ENCODE results near the gene LHX6. TPM values are rescaled to one million over a fixed set of nuclear protein-coding genes. Genes with fewer than 3 reads are reported as not detected.

LHX6 gene
- total RNA-seq, 1 donor from 2014 or later = 6.0 TPM

GRCh38 chr9:122228191-122228567 lies 578 bp downstream of the LHX6 start:
- H3K4me1 Mint-ChIP-seq (ENCODE audit: unreplicated experiment) = peaks cover 24% of the 10 kb centered on the region
- H3K4me3 Mint-ChIP-seq (ENCODE audit: unreplicated experiment) = peak overlapping the region; percentile 42
- H3K27me3 Mint-ChIP-seq (ENCODE audit: unreplicated experiment) = peaks cover 24% of the 10 kb centered on the region
- H3K27ac Mint-ChIP-seq (ENCODE audit: unreplicated experiment) = no peak overlapping the region
- DNase-seq (ENCODE audit: low spot score) = no peak
- peaks cover 4% of the 10 kb centered on the region for H3K9me3 Mint-ChIP-seq (ENCODE audit: unreplicated experiment)
- H3K36me3 Mint-ChIP-seq (ENCODE audit: low read depth, unreplicated experiment) = peaks cover 14% of the 10 kb centered on the region
- TF ChIP-seq CTCF (IDR thresholded peaks at IDR 0.05; ENCODE audit: unreplicated experiment) = no peak

GRCh38 chr9:122227575-122227900 lies 1.2 kb downstream of the LHX6 start:
- Mint-ChIP-seq H3K4me3 (ENCODE audit: unreplicated experiment) (peak overlapping the region; percentile 91), H3K9me3 (ENCODE audit: unreplicated experiment) (peaks cover 4% of the 10 kb centered on the region), H3K27ac (ENCODE audit: unreplicated experiment) (peak overlapping the region; percentile 72), H3K27me3 (ENCODE audit: unreplicated experiment) (peaks cover 25% of the 10 kb centered on the region), H3K36me3 (ENCODE audit: low read depth, unreplicated experiment) (peaks cover 14% of the 10 kb centered on the region), H3K4me1 (ENCODE audit: unreplicated experiment) (peaks cover 29% of the 10 kb centered on the region)
- no peak for DNase-seq (ENCODE audit: low spot score)
- no peak for TF ChIP-seq CTCF (IDR thresholded peaks at IDR 0.05; ENCODE audit: unreplicated experiment)

- peaks cover 4% of the 10 kb centered on the region for H3K9me3 Mint-ChIP-seq (ENCODE audit: unreplicated experiment)
- peak overlapping the region; percentile 39 for H3K27ac Mint-ChIP-seq (ENCODE audit: unreplicated experiment)
- peaks cover 29% of the 10 kb centered on the region for H3K27me3 Mint-ChIP-seq (ENCODE audit: unreplicated experiment)
- peak overlapping the region; percentile 91 for H3K4me3 Mint-ChIP-seq (ENCODE audit: unreplicated experiment)
- peaks cover 34% of the 10 kb centered on the region for H3K4me1 Mint-ChIP-seq (ENCODE audit: unreplicated experiment)
- H3K36me3 Mint-ChIP-seq (ENCODE audit: low read depth, unreplicated experiment) = peaks cover 14% of the 10 kb centered on the region
- DNase-seq (ENCODE audit: low spot score) = no peak
- no peak for TF ChIP-seq CTCF (IDR thresholded peaks at IDR 0.05; ENCODE audit: unreplicated experiment)
Measured at GRCh38 chr9:122226758-122227574, 1.8 kb downstream of the LHX6 start.

- Mint-ChIP-seq H3K9me3 (ENCODE audit: unreplicated experiment) (peaks cover 4% of the 10 kb centered on the region), H3K4me3 (ENCODE audit: unreplicated experiment) (peak overlapping the region; percentile 85)
Measured at GRCh38 chr9:122226142-122226757, 2.5 kb downstream of the LHX6 start.

More at GRCh38 chr9:122226142-122226757, 2.5 kb downstream of the LHX6 start:
- no peak for TF ChIP-seq CTCF (IDR thresholded peaks at IDR 0.05; ENCODE audit: unreplicated experiment)
- peaks cover 14% of the 10 kb centered on the region for H3K36me3 Mint-ChIP-seq (ENCODE audit: low read depth, unreplicated experiment)
- peaks cover 40% of the 10 kb centered on the region for H3K4me1 Mint-ChIP-seq (ENCODE audit: unreplicated experiment)
- no peak for DNase-seq (ENCODE audit: low spot score)
- peak overlapping the region; percentile 39 for H3K27ac Mint-ChIP-seq (ENCODE audit: unreplicated experiment)
- peaks cover 32% of the 10 kb centered on the region for H3K27me3 Mint-ChIP-seq (ENCODE audit: unreplicated experiment)
